NCI-H2029 (cell line): ENCODE data around the gene ZCCHC14.
"Not testable (repeated sequence)": the region's sequence is repeated elsewhere in the genome, so short reads cannot be mapped to it uniquely, and the experiment has no call there.

Experiments
- DNase-seq: peaks from one replicate; lab custom pipeline; 2025; lab: John Stamatoyannopoulos, UW

ZCCHC14 gene

DNA sequence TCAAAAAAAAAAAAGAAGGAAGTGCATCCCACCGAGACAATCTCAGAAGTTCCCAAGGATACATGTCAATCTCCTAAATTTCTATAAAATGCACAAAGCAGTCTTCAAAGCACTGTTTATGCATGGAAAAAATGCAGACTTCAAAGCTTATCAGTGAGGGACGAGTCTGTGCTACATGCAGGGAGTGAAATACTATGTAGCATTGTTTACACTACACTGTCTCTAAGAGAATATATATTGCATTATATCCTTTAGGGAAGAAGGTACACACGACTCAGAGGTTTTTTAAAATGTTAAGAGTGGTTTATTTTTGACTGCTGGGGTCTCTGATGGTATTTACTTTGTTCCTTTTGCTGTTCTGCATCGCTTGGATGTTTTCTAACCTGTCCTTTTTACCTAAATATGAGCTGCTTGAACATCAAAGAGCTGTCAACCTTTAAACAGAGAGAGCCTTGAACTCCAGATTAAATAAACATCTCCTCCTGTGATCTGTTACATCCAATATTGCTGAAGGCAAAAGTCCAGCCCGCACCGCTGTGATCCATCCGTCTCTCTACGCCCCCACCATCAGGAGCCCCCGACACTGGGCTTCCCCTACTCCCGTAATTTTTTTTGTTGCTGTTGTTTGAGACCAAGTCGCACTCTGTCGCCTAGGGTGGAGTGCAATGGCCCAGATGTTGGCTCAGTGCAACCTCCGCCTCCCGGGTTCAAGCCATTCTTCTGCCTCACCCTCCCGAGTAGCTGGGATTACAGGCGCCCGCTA lies 110.6 kb downstream of the ZCCHC14 start:
- no peak for DNase-seq

DNA sequence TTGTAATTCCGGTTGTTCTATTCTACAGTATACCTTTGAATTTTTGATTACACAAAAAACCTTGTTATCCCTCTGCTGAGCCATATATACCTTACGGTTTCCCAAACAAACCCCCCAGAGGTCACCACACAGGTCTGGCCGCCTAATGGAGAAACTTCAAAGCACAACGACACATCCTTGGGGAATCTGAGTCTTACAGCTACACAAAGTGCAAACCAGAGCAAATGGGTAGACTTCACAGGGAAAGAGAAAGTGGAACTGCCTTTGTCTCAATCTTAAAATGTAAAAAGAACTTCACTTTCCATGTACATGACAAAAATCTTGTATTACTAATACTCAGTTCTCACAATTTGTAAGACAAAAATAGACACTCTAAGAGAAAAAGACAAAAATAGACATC lies 111.9 kb downstream of the ZCCHC14 start:
- no peak for DNase-seq

DNA sequence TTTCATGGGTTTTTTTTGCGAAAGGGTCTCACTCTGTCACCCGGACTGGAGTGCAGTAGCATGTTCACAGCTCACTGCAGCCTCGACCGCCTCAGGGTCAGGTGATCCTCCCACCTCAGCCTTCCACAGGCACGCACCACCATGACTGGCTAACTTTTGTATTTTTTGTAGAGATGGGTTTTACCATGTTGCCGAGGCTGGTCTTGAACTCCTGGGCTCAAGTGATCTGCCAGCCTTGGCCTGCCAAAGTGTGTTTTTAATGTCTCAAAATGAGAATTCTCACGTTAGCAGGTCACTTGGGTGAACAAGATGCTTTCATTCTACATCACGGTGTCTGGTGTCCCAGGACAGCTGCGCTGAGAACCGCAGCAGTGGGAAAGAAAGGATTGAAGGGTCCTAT lies 112.4 kb downstream of the ZCCHC14 start:
- DNase-seq, result no peak

DNA sequence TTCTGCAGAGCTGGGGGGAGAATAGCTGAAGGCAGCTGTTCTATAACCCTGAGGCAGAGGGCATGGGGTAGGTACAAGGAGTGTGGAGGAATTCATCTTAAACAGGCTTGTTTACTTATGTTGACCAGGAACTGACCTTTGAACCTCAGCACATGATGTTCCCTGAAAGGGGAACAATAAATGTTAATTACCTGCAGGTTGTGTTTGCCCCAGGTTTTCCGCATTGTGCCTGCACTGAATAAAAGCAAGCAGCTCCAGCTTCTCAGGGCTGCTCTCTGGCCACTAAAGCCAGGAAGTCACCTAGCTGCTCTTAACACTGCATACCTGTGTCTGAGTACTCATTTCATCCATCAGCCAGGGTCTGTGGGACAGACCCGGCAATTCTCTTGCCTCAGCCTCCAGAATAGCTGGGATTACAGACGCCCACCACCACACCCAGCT lies 113.5 kb downstream of the ZCCHC14 start:
- not testable (repeated sequence) for DNase-seq

DNA sequence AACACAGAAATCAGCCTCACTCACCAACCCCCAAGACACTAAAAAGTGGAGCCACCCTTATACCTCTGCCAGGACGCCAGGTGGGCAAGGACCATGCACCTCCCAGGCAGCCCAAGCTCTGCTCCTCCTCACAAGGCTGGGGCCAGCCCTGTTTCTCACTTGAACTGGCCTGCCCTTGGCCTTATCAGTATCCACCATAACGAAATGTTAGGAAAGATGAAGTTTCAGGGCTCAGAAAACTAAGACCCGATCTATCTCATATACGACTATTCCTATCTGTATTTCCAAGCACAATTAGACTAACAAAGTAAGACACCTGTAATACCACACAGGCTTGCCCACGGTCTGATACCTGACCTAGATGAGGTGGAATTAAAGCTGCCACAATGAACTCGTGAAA lies 116.2 kb downstream of the ZCCHC14 start:
- no peak for DNase-seq

DNA sequence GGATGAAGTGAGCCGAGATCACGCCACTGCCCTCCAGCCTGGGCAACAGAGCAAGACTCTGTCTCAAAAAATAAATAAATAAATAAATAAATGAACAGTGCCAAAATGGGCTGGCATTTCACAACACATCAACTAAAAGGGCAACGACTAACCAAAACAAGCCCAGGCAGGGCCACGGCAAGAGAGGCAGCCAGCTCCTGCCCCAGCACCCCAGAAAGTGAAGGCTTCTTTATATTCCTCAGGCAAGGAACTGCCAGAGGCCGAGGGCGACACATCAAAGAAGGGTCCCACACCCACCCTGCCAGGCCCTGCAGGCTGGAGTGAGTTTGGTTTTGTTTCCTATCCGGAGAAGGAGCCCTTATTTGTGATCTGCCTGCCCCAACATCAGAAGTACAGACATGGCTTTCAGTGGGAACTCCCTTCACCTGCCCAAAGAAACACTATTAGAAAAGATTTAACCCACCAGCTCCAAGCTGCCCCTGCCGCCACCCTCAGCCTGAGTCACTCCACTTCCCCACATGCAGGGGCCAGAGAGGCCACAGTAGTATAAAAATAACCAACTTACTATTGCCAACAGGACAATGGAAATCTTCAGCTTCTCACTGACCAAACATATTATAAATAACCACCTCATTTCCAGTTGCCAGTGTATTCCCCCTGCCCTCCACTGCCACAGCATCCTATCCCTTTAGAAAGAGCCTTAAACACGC lies 117.2 kb downstream of the ZCCHC14 start:
- no peak for DNase-seq

DNA sequence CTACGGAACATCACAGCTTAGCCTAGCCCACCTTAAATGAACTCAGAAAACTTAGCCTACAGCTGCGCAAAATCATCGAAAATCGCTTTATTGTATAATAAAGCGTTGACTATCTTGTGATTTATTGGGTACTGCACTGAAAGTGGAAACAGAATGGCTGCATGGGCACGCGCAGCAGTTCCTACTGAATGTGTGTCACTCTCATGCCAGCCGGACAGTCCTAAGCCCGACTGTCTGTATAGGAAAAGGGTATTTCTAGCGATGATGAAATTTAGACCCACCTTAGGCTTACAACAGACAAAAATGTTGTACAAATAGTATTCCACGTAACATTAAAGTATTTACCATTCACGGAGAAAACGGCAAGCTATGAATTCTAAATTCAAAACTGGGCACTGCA lies 118.5 kb downstream of the ZCCHC14 start:
- no peak for DNase-seq

DNA sequence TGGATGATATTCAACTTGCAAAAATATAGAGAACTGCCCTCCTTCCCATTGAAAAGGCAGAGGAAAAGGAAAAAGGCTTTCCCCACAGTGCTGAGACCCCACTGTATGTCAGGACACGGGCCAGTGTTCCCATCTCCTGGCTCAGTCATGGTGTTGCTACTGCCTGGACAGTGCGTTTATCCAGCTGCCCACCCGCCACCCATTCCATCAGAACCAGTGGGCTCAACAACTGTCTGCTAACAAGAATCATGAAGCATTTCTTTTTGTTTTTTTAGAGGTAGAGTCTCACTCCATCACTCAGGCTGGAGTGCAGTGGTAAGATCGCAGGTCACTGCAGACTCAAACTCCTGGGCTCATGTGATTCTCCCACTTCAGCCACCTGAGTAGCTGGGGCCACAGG lies 120.5 kb downstream of the ZCCHC14 start:
- DNase-seq, result no peak

DNA sequence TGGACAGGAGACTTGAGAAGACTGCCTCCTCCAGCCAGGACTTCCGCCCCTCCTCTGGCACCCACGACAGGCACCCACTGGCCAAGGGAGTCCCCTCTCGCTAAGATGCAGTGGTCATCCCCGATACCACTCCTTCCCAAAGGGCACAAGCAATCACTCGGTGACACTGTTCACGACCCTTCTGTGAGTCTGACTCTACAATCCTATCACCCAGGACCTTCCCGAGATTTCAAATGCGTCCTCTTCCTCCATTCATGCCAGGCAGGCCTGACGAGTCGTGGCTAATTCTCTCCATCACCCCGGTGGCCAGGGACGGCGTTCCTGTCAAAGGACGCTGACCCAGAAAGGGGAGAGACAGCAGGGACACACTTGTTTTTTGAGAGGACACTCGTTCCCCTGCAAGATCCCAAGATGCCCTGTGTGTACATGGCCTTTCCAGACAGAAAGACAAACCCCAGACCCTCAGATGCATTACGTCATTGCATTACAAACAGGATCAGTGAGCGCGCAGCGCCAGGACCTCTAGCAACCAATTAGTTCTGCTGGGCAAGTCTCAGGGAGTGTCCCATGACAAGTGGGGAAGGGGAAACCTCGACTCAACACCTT lies 121.5 kb downstream of the ZCCHC14 start:
- DNase-seq, result no peak

DNA sequence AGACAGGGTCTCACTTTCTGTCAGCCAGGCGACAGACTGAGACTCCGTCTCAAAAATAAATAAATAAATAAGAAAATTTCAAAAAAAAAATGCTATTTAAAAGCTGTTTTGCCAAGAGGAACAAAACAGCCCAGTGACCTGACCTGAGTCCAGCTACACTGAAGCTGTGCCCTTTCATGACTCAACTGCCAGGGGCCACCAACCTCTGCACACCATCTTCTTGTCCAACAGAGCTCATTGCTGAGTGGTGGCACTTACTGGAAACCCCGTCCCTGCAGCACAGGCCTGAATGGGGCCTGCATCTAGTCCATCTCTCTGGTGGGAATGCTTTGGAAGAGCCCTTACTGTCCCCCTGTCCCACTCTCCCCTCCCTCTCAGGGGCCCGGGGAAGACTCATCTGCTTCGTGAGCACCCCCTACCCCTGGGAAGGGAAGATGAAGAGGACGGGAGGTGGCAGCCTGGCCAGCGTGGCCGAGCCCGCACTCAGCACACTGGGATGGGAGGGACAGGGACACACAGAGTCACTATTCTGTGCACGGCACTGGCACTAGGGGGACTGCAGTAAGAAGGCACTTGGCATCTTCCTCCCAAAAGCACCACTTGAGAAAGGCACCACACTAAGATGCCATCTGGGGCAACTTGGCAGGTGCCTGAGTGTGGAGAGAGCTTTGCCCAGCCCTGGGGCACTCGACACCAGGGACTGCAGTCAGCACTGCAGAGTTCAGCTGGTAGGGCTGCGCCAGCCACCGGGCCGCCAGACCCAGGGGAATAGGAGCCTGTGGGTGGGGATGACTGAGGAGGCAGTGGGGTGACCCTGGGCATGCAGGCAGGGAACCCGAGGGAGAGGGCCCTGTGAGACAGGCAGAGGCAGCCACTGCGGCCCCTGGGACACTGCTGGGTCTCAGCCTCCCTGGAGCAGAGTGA lies 122.8 kb downstream of the ZCCHC14 start:
- no peak for DNase-seq

DNA sequence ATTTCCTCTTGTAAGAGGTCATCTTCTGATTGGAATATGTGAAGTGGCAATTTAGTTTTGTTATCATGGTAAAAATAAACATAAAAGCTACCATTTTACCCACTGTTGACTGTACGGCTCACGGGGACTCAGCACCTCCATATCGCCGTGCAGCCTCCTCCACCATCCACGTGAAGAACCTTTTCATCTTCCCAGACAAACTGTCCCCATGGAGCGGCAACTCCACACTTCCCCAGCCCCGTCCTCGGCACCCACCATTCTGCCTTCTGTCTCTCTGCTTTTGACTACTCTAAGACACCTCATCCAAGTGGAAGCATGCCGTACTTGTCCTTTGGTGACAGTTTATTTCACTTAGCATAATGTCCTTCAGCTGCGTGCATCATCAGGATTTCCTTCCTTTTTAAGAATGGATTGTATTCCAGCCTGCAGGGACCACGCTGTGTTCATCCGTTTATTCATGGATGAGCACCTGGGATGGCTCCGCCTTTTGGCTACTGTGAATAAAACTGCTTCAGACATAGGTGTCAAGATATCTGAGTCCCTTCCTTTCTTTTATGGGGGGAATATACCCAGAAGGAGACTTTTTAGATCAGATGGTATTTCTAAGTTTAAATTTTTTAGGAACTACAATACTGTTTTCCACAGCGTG lies 123.6 kb downstream of the ZCCHC14 start:
- no peak for DNase-seq

DNA sequence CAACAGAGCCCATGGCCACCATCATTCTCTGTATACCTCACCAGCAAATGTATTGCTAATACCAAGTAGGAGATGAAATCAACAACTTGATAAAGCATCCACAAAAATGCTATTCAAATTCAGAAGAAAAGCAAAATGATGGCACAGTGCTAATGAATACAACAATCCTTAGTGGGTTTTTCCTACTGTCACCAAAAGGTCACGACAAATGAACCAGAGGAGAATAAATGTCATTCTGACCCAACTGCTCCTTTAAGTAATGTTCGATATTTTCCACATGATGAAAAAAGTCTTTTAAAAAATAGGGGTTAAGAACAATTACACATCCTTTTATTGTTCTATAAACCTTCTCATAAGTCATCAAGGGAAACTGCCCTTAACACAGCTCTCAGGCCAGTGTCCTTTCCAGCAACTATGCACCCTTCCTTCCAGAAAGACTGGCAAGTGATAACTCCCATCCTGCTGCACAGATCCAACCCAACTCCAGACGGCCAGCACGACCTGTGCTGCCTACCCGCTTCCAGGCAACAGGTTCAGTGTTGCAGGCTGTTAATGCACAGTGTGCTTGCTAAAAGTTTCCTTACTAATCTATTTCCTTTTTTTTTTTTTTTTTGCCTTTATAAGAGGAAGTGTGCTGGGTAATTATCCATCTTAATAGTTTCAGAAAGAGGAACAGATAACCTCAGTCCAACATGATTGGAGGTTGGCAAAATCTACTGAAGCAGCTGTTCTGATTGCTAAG lies 124.6 kb downstream of the ZCCHC14 start:
- DNase-seq, result no peak

DNA sequence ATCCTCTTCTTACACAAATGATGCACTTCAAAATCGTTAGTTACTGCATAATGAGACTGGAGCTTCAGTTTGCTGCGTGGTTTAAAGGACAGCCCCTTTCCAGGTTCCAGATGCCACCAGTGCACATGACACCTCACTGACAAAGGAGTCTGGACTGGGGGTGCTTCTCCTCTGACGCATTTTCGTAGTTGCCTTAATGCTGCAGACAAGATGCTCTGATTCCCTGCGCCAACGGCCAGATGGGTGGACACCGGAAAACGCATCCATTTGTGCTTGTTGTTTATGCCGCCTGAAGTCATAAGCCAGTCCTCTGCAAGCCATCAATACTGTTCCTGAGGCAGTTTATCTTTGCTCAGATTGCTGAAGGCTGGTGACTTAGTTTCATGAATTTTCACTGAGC lies 125.3 kb downstream of the ZCCHC14 start:
- DNase-seq, result no peak

DNA sequence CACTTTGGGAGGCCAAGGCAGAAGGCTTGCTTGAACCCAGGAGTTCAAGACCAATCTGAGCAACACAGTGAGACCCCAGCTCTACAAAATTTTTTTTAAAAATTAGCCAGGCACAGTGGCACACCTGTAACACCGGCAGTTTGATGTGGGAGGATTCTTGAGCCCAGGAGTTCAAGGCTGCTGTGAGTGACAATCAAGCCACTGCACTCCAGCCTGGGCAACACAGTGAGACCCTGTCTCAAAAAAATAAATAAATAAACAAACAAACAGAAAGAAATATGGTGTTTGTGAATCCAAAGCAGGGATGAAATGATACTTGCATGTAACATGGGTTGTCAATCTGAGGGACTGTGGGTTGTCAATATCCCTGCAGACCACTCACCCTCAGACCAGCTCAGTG lies 125.9 kb downstream of the ZCCHC14 start:
- DNase-seq, result no peak

DNA sequence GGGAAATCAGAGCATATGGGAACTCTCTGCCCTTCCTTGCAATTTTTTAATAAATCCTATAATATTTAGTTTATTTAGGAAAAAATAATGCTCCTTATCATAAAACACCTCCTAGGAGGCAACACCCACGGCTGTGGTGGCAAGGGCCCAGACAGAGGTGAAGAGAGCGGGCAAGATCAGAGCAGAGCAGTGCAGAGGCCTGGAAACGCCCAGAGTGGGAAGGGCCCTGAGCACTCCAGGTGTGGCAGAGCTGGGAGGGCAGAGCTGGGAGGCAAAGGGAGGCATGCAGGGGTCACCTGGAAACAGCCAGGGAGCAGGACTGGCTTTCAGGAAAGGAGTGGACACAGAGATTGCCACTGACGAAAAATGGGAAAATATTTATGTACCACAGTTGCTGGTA lies 126.5 kb downstream of the ZCCHC14 start:
- DNase-seq, result no peak

DNA sequence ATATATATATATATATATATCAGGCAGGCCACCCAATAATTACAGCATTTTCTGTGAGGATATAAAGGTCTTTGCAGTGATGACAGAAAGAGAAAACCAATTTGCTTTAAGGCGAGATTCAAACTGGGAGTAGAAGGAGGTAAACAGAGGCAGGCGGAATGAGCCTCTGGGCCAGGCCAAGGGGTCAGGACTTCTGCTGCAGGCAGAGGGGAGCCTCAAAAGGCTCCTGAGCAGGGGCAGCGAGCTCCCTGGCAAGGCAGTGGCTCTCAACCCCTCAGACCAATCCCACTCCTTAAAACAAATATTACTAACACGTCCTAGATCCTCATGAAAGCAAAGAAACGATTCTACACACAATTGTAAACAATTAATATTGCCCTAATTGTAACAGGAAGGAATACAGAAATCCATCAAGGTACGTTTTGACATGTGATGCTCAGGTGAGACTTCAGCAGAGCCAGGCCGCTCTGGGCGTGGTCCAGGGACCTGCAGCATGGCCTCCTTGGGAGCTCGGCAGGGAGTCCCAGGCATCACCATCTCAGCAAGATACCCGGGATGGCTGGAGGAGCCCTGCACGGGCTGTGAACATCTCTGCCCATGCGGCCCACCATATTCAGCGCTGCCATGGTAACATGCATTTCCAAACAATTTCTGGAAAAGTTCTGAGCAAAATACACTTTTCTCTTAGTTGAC lies 127.7 kb downstream of the ZCCHC14 start:
- DNase-seq, result no peak

DNA sequence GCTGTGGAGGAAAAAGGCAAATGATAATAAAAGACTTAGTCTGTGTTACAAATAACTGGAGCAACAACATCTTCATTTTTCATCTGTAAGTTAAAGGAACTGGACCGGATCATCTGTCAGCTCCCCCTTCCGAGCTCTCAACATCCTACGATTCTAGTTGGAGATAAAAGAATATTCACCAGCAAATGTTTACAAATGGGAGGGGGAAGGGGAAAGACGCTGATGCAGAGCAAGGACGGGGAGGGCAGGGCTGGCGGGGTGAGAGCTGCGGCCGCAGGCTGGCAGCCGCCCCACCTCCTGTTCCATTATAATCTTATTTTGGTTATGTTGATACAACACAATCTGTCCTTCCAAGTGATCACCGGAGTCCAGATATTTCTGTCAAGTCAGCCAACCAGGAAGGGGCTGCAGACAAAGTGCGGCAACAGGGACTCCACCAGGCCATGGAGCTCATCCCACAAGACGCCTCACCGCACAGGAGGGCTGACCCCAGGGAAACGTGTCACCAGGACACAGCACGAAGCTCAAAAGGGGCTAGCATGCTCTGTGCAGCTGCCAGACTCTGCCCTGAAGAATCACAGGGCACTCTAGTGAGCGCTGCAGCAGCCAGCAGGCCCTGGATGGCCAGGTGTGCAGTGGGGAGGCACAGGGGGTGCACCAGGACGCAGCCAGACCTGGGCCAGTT lies 128.9 kb downstream of the ZCCHC14 start:
- DNase-seq, result peak; percentile 37

DNA sequence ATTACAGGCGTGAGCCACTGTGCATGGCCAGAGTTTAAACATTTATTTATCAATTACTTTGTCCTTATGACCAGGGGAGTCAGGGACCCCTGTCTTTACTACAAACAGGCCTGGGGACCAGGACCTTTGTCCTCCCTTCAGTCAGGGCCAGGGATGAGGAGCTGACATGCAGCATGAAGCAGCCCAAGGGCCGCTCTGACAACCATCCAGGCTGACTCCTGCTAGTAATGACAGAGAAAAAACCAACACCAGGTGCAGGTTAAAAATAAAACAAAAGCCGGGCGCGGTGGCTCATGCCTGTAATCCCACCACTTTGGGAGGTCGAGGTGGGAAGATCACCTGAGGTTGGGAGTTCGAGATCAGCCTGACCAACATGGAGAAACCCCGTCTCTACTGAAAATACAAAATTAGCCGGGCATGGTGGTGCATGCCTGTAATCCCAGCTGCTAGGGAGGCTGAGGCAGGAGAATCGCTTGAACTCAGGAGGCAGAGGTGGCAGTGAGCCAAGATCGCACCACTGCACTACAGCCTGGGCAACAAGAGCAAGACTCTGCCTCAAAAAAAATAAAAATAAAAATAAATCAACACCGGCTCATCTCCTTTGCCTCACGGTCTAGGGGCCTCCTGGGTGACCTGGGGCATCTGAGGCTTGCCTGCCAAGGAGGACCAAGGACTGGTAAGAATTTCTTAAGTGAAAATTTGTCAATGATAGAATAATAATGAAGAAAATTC lies 129.8 kb downstream of the ZCCHC14 start:
- not testable (repeated sequence) for DNase-seq
